Activated naive CD4-positive, alpha-beta T cell treated with anti-CD3 and anti-CD28 coated beads, Interleukin-2, amount 50 U/mL, for 72 hours (primary cell): ENCODE results near the gene SMIM38. TPM values are rescaled to one million over a fixed set of nuclear protein-coding genes. Genes with fewer than 3 reads are reported as not detected.
A peak's percentile ranks its signal among the peaks of the same experiment; 100 is the strongest.
"Not testable (repeated sequence)": the region's sequence is repeated elsewhere in the genome, so short reads cannot be mapped to it uniquely, and the experiment has no call there.

Experiments
- ATAC-seq, 2 donors: fragments of 150-1000 bp; cut with Tn5 transposase; 2 replicates each; pipeline ENCODE4 v1.10.0; 2021; ENCODE audit warnings: mild to moderate bottlenecking in 2 of 2, moderate library complexity in 2 of 2
- DNase-seq, 2 donors: peaks; one replicate each; pipeline ENCODE4 v3.0.0; 2021 to 2022; ENCODE audit warnings: low spot score in 2 of 2
- H3K27ac Mint-ChIP-seq, 2 donors: one replicate each; pipeline ENCODE4 v1.8.0; 2022; ENCODE audit warnings: mild to moderate bottlenecking in 2 of 2, mixed read lengths in 2 of 2
- H3K36me3 Mint-ChIP-seq, 2 donors: one replicate each; pipeline ENCODE4 v1.8.0; 2022; ENCODE audit warnings: mixed read lengths in 2 of 2
- H3K9me3 Mint-ChIP-seq, 2 donors: one replicate each; pipeline ENCODE4 v1.8.0; 2022; ENCODE audit warnings: mixed read lengths in 2 of 2
- total RNA-seq, 2 donors: library from RNA; stranded (reverse); gene quantifications; one replicate each; pipeline ENCODE4 v1.2.3, GENCODE V29; 2022

Gene SMIM38
- total RNA-seq, 2 donors from 2014 or later = 0.71 to 1.1 TPM

DNA sequence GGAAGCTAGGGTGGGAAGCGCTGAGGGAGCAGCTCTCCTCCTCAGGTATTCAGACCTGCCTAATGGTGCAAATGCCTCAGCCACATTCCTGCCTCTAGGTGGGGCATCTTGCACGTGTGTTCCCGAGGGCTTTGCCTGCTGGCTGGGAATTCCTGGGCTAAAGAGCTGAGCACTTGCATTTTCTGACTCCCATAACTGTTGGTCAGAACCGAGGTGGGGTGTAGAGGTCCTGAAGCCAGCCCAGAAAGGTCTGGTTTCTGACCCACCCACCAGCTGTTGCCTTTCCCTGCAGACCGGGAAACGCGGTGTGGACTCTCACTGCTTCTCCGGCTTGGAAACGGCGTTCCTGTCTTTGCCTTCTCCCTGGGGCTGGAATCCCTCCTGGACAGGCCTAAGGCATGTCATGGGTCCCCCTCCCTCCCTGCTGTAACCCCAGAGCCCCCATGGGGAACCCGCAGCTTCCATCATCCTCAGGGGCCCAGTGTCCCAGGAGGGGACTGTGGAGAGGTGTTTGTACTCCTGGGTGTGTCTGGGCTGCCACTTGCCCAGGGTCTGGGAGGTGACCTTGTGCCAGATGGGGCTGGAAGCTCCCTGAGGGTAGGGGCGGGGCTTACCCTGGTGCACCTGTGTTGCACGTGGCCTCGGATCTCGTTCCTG, 24.0 kb upstream of the SMIM38 start:
- Mint-ChIP-seq H3K36me3 (peaks cover 10 to 24% of the 10 kb centered on the region in 2 donors), H3K9me3 (peaks cover 3 to 16% of the 10 kb centered on the region in 2 donors), H3K27ac (no peak overlapping the region)
- ATAC-seq = no peak
- peak in 1 of 2 donors; percentile 41 for DNase-seq

- Mint-ChIP-seq H3K36me3 (peaks cover 10 to 24% of the 10 kb centered on the region in 2 donors), H3K27ac (no peak overlapping the region), H3K9me3 (peaks cover 3 to 16% of the 10 kb centered on the region in 2 donors)
- DNase-seq (no peak), ATAC-seq (no peak)
These were observed 23.4 kb upstream of the SMIM38 start for GRCh38 chr11:69132301-69132670.

GRCh38 chr11:69133251-69133650, 22.5 kb upstream of the SMIM38 start:
- ATAC-seq (no peak), DNase-seq (no peak)
- H3K9me3 Mint-ChIP-seq = peaks cover 3 to 16% of the 10 kb centered on the region in 2 donors
- peaks cover 10 to 24% of the 10 kb centered on the region in 2 donors for H3K36me3 Mint-ChIP-seq
- H3K27ac Mint-ChIP-seq = no peak overlapping the region

DNA sequence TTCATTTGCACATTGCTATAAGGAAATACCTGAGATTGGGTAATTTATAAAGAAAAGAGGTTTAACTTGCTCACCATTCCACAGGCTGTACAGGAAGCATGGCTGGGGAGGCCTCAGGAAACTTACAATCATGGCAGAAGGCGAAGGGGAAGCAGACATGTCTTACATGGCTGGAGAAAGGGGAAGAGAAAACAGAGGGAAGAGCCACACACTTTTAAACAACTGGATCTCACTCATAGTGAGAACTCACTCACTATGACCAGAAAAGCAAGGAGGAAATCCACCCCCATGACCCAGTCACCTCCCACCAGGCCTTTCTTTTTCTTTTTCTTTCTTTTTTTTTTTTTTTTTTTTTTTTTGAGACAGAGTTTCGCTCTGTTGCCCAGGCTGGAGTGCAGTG, 21.6 kb upstream of the SMIM38 start:
- H3K36me3 Mint-ChIP-seq = peaks cover 10 to 24% of the 10 kb centered on the region in 2 donors
- H3K27ac Mint-ChIP-seq = peak overlapping the region in 1 of 2 donors; percentile 72
- peak in 1 of 2 donors; percentile 49 for ATAC-seq
- peaks cover 0 to 11% of the 10 kb centered on the region in 2 donors for H3K9me3 Mint-ChIP-seq
- not testable (repeated sequence) for DNase-seq

DNA sequence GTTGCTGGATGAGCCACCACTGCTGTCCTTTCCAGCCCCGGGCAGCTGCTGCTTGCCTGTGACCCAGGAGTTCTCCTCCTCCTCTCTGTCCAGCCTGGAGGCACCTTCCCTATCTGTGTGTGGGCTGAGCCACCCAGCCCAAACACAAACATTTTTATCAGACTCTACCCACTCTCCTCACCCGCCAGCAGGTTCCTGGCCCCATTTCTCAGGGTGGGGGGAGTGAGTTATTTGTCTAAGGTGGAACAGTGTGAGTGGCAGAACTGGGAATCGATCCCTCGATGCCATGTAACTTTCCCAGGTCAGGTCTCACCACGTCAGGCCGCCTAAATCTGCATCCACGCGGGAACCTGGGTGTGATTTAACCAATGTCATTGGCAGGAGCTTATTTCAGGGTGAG, 20.8 kb upstream of the SMIM38 start:
- no peak overlapping the region for H3K27ac Mint-ChIP-seq
- H3K9me3 Mint-ChIP-seq = peaks cover 0 to 11% of the 10 kb centered on the region in 2 donors
- ATAC-seq (no peak), DNase-seq (peak in 1 of 2 donors; percentile 44)
- peaks cover 10 to 24% of the 10 kb centered on the region in 2 donors for H3K36me3 Mint-ChIP-seq

- H3K36me3 Mint-ChIP-seq = peaks cover 10 to 24% of the 10 kb centered on the region in 2 donors
- H3K9me3 Mint-ChIP-seq = peaks cover 0 to 11% of the 10 kb centered on the region in 2 donors
- peak overlapping the region in 1 of 2 donors; percentile 7 for H3K27ac Mint-ChIP-seq
- ATAC-seq = peak in 1 of 2 donors; percentile 79
- peak in 1 of 2 donors; percentile 30 for DNase-seq
These were observed 20.0 kb upstream of the SMIM38 start for GRCh38 chr11:69135420-69136363.

DNA sequence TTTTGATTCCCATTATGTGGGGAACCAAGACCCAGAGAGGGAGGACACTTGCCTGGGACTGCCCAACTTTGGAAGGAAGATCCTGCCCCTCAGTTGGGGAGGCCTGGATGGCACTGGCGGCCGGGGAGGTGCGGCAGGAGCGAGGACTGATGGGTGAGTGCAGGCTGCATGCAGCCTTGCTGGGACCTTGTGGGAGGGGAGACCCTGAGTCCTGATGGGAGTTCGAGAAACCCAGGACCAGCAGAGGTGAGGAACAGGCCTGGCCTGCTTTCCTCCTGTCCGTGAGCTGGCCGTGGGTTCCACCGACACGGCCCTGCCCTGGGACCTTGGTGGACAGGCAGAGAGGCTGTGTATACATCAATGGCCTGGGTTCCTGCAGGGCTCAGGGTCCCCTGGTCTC, 19.3 kb upstream of the SMIM38 start:
- ATAC-seq (no peak), DNase-seq (no peak)
- no peak overlapping the region for H3K27ac Mint-ChIP-seq
- peaks cover 0 to 11% of the 10 kb centered on the region in 2 donors for H3K9me3 Mint-ChIP-seq
- H3K36me3 Mint-ChIP-seq = peaks cover 10 to 24% of the 10 kb centered on the region in 2 donors

- Mint-ChIP-seq H3K27ac (peak overlapping the region in 1 of 2 donors; percentile 47), H3K36me3 (peaks cover 10 to 24% of the 10 kb centered on the region in 2 donors), H3K9me3 (peaks cover 0 to 15% of the 10 kb centered on the region in 2 donors)
- ATAC-seq (no peak), DNase-seq (no peak)
These were observed 18.4 kb upstream of the SMIM38 start for GRCh38 chr11:69137151-69137844.

GRCh38 chr11:69138265-69138664, 17.5 kb upstream of the SMIM38 start:
- DNase-seq (no peak), ATAC-seq (no peak)
- Mint-ChIP-seq H3K27ac (no peak overlapping the region), H3K9me3 (peaks cover 0 to 14% of the 10 kb centered on the region in 2 donors), H3K36me3 (peaks cover 8 to 22% of the 10 kb centered on the region in 2 donors)

- not testable (repeated sequence) for H3K9me3 Mint-ChIP-seq, DNase-seq, H3K27ac Mint-ChIP-seq, ATAC-seq
- H3K36me3 Mint-ChIP-seq = peaks cover 0 to 11% of the 10 kb centered on the region in 2 donors
These were observed 15.6 kb upstream of the SMIM38 start for GRCh38 chr11:69140161-69140560.

- Mint-ChIP-seq H3K27ac (no peak overlapping the region), H3K9me3 (peaks cover 2 to 7% of the 10 kb centered on the region in 2 donors), H3K36me3 (peaks cover 2 to 8% of the 10 kb centered on the region in 2 donors)
- DNase-seq (no peak), ATAC-seq (no peak)
These were observed 15.1 kb upstream of the SMIM38 start for GRCh38 chr11:69140635-69141034.

- peaks cover 0 to 11% of the 10 kb centered on the region in 2 donors for H3K36me3 Mint-ChIP-seq
- H3K27ac Mint-ChIP-seq = no peak overlapping the region
- DNase-seq (no peak), ATAC-seq (no peak)
- peaks cover 9 to 18% of the 10 kb centered on the region in 2 donors for H3K9me3 Mint-ChIP-seq
These were observed 14.0 kb upstream of the SMIM38 start for GRCh38 chr11:69141742-69142141.

- H3K27ac Mint-ChIP-seq = no peak overlapping the region
- DNase-seq (no peak), ATAC-seq (no peak)
- peaks cover 9 to 20% of the 10 kb centered on the region in 2 donors for H3K9me3 Mint-ChIP-seq
- H3K36me3 Mint-ChIP-seq = peaks cover 0 to 11% of the 10 kb centered on the region in 2 donors
These were observed 12.8 kb upstream of the SMIM38 start for GRCh38 chr11:69142895-69143294.

- Mint-ChIP-seq H3K27ac (peak overlapping the region; percentile 47 to 65), H3K9me3 (peaks cover 9 to 29% of the 10 kb centered on the region in 2 donors), H3K36me3 (peaks cover 11% of the 10 kb centered on the region in 2 donors)
- DNase-seq (peak in 1 of 2 donors; percentile 56), ATAC-seq (peak; percentile 73 to 92)
These were observed 11.3 kb upstream of the SMIM38 start for GRCh38 chr11:69144316-69145049.

GRCh38 chr11:69145050-69145380, 10.7 kb upstream of the SMIM38 start:
- DNase-seq (no peak), ATAC-seq (no peak)
- Mint-ChIP-seq H3K36me3 (peaks cover 11% of the 10 kb centered on the region in 2 donors), H3K27ac (no peak overlapping the region), H3K9me3 (peaks cover 10 to 30% of the 10 kb centered on the region in 2 donors)

DNA sequence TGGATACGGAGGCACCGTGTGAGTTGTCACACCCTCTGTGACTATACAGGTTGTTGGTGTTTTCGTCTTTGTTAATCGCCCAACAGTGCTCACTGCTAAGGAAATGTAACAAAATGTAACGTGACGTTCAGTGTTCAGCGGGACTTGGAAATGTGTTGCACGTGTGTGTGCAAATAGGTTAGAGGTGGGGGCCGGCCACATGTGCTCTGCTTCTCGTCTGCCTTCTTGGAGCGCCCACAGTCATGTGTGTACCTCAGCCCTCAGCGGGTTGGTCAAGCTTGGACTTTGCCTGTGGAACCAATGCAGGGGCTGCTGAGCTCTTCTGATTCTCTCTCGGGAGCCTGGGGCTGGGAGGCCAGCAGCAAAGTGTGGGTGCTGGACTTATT, 7.4 kb upstream of the SMIM38 start:
- DNase-seq (no peak), ATAC-seq (no peak)
- H3K9me3 Mint-ChIP-seq = peaks cover 13 to 29% of the 10 kb centered on the region in 2 donors
- no peak overlapping the region for H3K27ac Mint-ChIP-seq
- H3K36me3 Mint-ChIP-seq = peaks cover 11 to 15% of the 10 kb centered on the region in 2 donors
